Measurements from ENCODE around the gene EI24.

DNA sequence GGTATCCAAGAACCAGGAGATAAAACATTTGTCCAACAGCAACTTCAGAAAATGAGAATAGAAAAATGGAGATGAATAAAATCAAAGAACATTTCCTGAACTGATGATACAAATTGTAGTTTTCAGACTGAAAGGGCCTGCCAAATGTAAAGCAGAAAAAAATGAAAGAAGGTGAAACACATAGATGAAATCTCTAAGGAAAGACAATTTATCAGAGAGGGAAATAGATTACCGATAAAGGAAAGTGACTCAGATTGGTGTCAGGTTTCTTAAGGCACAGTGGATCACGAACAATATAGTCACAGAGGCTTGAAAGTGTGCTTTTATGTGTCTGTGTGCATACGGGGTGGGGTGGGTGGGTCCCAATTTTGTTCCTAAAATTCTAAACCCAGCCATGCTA, 19.2 kb downstream of the EI24 start:
- TF ChIP-seq RFX5 (IDR thresholded peaks at IDR 0.05; ENCODE audit: low read depth, low read length) (no peak), POLR2A (IDR thresholded peaks at IDR 0.05; ENCODE audit: low read depth, low read length) (no peak), CHD1 (IDR thresholded peaks at IDR 0.05; ENCODE audit: low read depth, low read length) (no peak), BHLHE40 (IDR thresholded peaks at IDR 0.05; ENCODE audit: low read depth, low read length) (no peak), RAD21 (IDR thresholded peaks at IDR 0.05; ENCODE audit: low read length) (no peak), NFE2L2 (IDR thresholded peaks at IDR 0.05; ENCODE audit: low read depth, low read length) (no peak), MXI1 (IDR thresholded peaks at IDR 0.05; ENCODE audit: borderline replicate concordance, low read depth, low read length) (no peak), CEBPB (IDR thresholded peaks at IDR 0.05; ENCODE audit: low read depth, low read length) (no peak), MAFK (IDR thresholded peaks at IDR 0.05; ENCODE audit: low read depth, low read length) (no peak), RCOR1 (IDR thresholded peaks at IDR 0.05; ENCODE audit: insufficient replicate concordance, low read length) (no peak)
- TF ChIP-seq, protein P1, sequence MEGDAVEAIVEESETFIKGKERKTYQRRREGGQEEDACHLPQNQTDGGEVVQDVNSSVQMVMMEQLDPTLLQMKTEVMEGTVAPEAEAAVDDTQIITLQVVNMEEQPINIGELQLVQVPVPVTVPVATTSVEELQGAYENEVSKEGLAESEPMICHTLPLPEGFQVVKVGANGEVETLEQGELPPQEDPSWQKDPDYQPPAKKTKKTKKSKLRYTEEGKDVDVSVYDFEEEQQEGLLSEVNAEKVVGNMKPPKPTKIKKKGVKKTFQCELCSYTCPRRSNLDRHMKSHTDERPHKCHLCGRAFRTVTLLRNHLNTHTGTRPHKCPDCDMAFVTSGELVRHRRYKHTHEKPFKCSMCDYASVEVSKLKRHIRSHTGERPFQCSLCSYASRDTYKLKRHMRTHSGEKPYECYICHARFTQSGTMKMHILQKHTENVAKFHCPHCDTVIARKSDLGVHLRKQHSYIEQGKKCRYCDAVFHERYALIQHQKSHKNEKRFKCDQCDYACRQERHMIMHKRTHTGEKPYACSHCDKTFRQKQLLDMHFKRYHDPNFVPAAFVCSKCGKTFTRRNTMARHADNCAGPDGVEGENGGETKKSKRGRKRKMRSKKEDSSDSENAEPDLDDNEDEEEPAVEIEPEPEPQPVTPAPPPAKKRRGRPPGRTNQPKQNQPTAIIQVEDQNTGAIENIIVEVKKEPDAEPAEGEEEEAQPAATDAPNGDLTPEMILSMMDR (conservative IDR thresholded peaks at IDR 0.05; ENCODE audit: low read depth, low read length) = no peak
- TF ChIP-seq, protein P2, sequence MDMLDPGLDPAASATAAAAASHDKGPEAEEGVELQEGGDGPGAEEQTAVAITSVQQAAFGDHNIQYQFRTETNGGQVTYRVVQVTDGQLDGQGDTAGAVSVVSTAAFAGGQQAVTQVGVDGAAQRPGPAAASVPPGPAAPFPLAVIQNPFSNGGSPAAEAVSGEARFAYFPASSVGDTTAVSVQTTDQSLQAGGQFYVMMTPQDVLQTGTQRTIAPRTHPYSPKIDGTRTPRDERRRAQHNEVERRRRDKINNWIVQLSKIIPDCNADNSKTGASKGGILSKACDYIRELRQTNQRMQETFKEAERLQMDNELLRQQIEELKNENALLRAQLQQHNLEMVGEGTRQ (IDR thresholded peaks at IDR 0.05; ENCODE audit: low read depth, low read length) = no peak

Measured in IMR-90 (cell line).